Activated CD4-positive, alpha-beta T cell treated with anti-CD3 and anti-CD28 coated beads, Interleukin-2, amount 50 U/mL, for 24 hours (primary cell): ENCODE data around the gene WNT6.

Experiments used
- DNase-seq, 2 donors: peaks; one replicate each; pipeline ENCODE4 v3.0.0-alpha.2; 2020; ENCODE audit warnings: low read depth in 1 of 2, low spot score in 1 of 2

The WNT6 gene

DNA sequence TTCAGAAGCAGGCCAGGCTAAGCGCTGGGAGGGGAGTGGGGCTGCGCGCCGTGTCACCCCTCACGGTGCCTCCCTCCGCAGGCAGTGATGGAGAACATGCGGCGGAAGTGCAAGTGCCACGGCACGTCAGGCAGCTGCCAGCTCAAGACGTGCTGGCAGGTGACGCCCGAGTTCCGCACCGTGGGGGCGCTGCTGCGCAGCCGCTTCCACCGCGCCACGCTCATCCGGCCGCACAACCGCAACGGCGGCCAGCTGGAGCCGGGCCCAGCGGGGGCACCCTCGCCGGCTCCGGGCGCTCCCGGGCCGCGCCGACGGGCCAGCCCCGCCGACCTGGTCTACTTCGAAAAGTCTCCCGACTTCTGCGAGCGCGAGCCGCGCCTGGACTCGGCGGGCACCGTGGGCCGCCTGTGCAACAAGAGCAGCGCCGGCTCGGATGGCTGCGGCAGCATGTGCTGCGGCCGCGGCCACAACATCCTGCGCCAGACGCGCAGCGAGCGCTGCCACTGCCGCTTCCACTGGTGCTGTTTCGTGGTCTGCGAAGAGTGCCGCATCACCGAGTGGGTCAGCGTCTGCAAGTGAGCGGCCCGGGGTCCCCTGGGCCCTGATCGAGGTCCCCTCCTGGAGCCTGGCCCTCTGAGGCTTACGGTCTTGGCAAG lies 33.2 kb downstream of the WNT6 start:
- DNase-seq = peak; percentile 64 to 69

DNA sequence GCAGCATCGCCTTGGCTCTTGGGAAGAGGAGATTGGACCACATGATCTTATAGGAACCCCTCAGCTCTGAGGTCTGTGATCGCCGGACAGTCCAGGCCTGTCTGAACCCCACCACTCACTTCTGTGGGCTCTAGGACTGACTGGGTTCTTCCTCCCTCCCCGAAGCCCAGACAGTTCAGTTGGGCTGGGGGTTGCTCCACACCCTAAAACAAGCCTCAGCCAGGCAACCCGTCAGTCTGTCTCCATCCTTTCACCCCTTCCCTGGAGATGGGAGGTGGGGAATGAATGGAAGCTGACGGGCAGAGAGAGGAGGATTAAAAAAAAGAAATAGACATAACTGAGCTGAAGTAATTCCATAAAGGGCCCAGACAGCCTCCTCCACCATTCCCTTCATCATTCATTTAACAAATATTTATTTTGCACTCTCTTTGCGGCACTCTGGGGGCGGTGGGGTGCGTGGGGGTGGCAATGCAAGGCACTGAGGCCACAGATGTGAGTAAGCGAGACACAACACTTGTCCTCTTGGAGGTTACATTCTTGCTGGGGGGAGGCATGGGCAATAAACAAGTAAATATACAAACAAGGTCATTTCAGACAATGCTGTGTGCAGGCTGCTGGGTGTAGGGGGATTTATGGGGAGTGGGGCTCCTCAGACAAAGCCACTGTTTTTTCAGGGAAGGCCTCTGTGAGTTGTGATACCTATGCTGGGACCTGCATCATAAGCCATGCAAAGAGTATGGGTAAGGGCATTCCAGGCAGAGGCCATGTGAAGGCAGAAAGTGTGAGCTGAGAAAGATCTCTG lies 33.9 kb downstream of the WNT6 start:
- DNase-seq = no peak

DNA sequence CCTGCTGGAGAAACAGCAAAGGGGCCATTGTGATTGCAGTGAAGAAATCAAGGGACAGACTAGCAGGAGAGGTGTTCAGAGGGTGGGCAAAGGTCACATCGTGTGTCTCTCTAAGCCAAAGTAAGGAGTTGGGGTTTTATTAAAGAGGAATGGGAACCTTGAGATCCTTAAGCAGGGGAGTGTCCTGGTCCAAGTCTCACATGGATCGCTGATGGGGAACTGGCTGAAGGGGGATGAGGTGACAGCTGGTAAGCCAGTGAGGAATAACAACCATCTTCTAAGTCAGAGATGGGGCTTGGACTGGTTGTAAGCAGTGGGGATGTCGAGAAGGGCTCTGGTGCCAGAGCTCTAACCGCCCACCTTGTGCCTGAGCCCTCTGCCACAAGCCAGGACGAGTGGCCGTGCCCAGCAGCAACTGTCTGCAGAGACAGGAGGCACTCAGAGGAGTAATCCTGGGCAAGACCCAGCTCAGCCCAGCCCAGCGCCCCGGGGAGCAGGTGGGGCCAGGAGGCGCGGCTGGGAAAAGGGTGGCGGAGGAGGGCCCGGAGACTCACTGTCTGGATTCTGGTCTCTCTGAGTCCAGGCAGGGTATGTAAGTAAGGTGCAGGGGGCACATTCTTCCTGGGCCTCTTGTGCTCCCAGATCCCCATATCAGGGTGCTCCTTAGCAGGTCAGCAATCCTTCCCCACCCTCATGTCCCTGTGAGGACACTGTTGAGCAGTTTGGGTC lies 34.7 kb downstream of the WNT6 start:
- no peak for DNase-seq

DNA sequence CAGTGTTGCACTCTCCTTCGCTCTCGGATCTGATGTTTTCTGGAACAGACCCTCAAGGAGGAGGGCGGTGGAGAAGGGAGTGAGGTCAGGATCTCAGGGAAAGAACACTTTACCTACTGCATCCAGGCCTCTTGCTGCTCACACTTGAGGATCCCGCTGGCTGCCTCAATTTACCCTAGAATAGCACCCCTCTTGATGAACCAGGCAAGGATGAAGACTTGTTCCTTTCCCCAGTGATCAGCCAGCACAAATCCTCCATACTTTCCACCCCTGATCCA lies 35.2 kb downstream of the WNT6 start:
- no peak for DNase-seq

DNA sequence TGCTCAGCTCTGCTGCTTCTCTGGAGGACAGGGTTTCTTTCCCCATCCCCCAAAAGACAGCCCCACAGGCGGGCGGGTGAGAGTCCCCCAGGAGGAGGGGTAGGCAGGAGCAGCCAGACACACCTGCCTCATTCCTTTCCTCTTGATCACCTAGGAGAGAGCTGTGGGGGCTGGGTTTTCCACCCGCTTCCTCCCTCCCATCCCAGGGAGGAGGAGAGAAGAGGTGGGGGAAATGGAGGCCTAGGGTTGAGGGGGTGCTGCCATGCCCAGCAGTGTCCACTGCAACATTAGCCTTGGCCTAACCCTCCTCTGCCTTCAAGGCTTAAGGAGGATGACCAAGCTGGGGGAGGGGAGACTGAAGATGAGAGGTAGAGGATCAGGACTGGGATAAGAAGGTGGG lies 35.7 kb downstream of the WNT6 start:
- DNase-seq = no peak

DNA sequence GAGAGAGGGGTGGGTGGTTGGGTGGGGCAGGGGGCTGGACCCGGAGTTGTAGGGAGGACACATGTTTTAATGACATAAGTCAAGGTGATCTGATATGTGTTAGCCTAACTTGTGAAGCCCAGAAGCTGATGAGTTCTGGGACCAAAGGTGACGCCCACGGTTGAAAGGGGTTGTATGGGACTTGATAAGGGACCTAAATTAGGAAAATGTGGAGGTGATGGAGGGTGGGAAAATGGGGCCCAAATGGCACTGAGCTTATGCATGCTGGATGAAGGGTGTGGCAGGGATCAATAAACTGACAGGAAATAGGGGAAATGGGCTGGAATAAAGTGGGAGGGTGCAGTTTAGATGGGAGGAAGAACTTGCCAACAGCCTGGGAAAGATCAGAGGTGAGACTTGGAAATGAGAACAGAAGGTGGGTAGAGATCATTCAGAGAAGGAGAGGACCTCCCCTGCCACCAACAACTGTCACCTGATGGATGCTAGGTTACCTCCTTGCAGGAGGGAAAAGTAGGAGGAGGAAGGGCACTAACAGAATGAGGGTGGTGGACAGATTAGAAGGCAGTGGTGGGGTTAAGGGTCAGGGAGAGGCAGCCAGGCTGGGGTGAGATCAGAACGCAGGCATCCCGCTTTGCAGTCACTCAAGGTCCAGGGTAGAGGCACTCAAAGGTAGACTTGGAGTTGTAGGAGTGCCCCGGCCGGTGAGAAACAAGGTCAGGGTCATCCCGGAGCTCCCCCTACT lies 36.3 kb downstream of the WNT6 start:
- no peak for DNase-seq

DNA sequence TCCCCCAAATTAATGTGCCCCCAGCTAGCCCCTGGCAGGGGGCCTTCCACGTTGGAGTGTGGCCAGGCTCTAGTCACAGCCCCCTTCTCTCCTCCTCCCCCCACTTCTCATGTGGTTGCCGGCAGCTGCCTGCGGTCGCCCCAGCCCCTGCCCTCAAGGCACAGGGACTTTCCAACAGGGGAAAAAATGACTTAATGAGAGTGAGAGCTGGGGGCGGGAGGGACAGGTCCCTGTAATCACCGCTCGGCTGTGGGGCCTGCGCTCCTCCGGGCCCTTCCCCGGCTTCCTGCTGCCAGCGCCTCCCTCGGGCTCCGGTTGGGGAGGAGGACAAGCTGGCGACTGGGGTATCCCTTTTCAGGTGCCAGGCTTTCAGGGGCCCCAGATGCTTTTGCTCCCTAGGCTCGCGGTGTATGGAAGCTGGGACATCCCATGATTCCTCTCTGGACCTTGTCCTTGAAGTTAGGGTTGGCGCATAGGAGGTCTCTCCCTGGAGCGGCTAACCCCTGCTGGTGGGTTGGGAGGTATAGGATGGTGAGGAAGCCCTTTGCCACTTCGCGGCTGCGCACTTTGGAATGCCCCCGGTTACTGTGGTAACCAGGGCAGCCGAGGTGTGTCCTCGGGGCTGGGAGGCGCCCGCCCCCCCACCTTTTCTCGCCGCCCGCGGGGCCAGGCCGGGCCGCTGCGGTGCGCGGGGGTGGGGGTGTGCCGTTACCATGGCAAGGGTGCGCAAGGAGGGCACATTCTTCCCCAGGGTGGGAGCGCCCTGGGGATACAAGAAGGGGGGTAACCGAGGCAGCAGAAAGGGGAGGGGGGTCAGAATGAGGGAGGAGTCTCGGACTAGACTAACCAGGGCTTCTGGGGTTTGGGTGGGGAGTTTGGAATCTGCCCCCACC lies 37.1 kb downstream of the WNT6 start:
- peak; percentile 64 to 88 for DNase-seq

DNA sequence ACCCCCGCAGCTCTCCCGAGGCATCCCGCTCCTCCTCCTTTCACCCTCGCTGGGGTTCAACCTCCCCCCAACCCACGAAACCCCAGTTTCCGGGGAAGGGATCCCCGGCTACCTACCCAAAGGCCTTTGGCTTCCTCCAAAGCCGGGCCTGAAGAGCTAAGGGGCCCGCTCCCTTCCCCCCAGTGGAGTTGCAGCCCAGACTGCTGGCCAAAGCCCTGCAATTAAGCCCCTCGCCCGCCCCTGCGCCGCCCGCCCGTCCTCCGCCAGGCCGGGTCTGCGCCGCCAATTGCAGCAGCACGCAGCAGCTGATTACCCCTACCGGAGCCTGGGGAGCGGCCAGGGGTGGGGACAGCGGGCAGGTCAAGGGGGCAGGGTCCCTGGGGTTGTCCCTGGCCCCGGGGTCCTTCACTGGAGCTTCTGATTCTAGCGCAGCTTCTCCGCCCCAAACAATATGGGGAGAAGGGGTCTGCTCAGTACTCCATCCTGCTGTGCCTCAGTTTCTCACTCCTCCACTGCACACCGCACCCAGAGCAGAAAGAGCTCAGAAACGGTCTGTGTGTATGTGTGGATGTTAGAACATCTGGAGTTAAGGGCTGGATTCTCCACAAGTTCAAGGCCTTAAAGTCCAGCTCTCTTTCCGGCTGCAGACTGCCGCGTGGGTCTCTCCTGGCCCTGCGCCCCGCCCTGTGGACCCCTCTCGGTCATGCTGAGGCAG lies 37.9 kb downstream of the WNT6 start:
- no peak for DNase-seq

DNA sequence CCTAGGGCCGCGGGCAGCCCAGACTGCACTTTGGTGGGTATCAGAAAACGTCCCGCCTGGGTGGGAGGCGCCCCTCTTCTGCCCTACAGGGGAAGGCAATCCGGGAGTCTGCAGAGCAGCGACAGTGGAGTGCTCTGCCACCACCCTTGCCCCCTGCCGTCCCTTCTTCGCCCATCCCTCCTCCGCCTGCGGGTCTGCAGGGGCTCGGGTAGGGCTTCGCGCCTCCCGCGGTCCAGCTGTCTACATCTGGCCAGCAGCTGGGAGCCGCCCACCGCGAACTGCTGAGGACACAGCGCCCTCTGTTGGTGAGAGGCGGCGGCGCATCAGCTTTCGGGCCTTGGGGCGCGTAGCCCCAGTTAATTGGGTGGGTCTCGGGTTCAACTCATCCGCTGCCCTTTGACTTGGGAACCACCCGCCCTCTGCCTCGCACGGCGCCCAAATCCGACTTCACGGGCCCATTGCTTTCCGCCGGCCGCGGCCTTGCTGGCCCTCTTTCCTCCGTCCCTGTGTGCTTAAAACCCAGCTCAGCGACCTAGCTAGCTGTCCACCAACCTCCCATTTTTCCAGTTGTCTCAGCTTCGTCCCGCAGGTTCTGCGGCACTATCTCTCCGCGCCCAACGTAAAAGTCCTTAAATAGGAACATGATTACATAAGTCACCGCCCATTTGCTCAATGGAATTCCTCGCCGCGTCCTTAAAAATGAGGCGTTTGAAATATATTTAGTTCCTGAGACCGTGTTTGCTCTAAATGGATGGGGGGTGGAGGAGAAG lies 38.7 kb downstream of the WNT6 start:
- DNase-seq = peak; percentile 75 to 76

DNA sequence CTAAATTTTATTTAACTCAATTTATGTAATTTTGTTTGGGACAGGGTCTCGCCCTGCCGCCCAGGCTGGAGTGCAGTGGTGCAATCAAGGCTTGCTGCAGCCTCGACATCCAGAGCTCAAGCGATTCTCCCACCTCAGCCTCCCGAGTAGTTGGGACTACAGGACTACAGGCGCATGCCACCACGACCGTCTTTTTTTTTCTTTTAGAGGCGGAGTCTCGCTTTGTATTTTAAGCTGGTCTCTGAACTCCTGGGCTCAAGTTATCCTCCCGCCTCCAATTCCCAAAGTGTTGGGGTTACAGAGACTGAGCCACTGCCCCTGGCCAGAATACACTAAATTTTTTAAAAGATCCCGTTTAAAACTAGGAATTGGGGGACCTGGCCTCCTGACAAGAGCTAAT lies 39.5 kb downstream of the WNT6 start:
- no peak for DNase-seq

DNA sequence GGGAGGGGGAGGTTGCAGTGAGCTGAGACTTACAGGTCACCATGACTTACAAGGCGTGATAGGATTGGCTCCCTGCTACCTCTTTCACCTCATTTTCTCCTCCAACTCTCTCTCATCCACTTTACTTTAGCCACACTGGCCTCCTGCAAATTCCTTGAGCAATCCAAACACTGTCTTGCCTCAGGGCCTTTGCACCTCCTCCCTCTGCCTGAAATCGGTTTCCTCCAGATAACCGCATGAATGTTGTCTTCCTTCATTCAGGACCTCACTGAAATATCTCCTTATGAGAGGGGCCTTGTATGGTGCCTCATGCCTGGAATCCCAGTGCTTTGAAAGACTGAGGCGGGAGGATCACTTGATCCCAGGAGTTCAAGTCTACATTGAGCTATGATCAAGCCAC lies 42.8 kb downstream of the WNT6 start:
- DNase-seq = no peak

DNA sequence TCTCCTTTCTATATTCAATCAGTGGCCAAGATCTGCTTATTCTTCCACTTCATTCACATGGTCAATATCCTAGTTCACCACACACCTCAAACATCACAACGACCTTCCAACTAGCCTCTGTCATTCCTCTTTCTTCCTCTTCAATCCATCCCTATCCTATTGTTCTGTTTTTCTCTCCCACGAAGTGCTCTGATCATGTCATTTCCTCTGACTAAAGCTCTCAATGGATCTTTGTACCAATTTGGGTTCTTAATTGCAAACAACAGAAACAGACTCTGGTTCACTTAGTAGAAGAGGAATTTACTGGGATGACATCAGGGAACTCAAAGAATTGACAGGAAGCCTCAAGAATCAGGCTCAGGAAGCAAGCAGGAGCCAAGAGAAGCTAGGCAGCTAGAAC lies 44.6 kb downstream of the WNT6 start:
- DNase-seq = no peak

DNA sequence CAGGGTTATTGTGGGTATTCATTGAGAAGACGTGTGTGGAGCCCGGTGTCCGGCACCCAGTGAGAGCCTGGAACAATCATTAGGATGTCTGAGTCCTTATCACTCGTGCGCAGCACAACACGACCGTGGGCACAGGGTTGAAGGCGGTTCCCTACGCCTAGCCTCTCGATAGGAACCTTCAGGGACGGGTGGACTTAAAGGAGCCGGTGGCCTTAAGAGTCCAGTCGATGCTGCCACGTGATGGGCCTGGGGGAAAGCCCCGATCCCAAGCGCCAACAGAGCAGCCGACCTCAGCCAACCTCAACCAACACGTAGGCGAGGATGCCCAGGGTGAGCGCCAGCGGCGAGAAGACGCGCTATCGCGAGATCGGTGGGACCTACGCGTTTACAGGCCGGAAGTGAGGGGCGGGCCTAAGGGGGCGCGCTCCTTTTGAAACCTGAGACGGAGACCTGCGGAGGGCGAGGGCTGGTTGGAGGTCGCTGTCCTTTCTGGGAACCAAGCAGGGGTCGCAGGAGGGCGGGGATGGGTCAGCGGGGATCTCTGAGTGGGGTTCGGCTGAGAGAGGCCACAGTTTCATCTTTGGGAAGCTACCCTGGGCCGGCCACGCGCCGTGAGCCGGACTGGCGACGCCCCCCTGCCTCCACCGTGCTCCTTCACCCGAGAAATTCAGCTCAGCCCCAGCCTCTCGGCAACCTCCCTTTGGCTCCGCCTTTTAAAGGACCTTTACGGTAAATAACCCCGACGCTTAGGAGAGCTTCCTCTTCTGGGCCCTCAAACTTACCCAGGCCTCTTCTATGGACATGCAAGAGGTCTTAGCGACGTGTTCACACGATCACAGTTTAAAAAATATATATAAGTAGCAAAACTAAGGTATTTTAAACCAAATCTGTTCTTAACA lies 49.4 kb downstream of the WNT6 start:
- DNase-seq = peak; percentile 81 to 85

DNA sequence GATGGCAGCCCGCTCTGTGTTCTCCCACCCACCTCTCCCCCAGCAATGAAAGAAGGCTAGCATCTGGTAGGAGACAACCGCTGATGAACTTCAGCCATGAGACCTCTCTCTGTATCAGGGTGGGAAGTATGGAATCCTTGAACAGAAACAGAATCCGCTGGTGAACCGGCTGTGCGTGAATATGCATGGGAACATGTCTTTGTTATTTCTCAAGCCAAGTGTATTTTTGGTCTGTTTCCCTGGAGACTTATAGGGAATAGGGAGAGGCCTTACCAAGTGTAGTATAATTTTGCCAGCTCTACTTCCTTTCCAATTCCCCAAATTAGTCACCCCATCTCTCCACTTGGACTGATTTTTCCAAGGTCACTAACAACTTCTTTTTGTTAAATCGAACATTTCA lies 51.1 kb downstream of the WNT6 start:
- DNase-seq = no peak

DNA sequence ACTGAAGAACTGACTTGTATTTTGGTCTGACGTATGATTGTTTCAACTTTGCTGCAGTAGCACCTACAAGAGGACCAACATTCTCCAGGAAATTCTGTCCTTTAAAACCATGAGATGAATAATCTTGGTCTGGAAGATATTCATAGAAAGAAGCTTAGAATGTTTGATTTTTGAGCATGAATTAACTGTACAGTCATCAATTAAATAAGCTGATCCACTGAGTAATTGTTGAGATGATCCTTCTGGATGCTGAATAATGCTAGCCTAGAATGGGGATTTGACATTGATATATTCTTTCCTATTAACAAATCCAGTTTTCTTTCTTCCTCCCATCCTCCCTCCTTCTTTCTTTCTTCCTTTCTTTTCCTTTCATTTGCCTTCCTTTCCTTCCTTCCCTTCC lies 60.9 kb downstream of the WNT6 start:
- no peak for DNase-seq
